Loucy (cell line): ENCODE results near the gene CRTC1.

ENCODE experiments used
- EZH2phosphoT487 ChIP-seq: fragments of 200-600 bp; IDR thresholded peaks from 2 replicates; pipeline ENCODE4 v1.6.1; 2018; ENCODE audit warnings: antibody characterized with exemption, mild to moderate bottlenecking, moderate library complexity, borderline replicate concordance
- TF ChIP-seq, protein P1 (sequence below): fragments of 200-600 bp; sonication (generic); conservative IDR thresholded peaks from 2 replicates; pipeline ENCODE4 v1.5.1; 2014; ENCODE audit warnings: mild to moderate bottlenecking, antibody characterized with exemption, low read length

DNA sequence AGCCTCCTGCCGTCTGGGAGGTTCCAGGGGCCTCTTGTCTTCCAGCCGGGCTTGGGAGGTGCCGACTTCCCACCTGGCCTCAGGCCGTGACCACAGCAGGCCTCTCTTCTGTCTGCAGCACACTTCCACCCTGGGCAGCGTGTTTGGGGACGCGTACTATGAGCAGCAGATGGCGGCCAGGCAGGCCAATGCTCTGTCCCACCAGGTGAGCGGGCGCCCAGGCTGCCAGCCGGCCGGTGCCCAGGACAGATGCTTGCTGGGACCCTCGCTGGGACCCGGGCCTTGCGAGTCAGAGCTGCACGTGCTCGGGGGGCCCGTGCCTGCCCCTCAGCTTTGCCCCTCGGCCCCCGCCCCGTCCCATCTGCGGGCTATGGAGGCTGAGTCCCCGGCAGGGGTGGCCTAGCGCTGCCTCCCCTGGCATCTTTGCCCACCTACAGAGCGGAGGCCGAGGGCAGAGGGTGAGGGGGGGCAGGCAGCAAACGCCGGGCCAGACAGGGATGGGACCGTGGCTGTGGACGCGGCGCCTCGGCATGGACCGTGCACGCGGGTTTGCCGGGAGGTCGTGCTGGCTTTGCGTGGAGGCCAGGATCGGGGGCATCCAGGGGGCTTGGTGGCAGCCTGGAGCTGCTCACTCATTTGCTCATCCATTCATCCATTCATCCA is 91.4 kb downstream of the CRTC1 start:
- TF ChIP-seq EZH2phosphoT487, result no peak
- TF ChIP-seq, protein P1, sequence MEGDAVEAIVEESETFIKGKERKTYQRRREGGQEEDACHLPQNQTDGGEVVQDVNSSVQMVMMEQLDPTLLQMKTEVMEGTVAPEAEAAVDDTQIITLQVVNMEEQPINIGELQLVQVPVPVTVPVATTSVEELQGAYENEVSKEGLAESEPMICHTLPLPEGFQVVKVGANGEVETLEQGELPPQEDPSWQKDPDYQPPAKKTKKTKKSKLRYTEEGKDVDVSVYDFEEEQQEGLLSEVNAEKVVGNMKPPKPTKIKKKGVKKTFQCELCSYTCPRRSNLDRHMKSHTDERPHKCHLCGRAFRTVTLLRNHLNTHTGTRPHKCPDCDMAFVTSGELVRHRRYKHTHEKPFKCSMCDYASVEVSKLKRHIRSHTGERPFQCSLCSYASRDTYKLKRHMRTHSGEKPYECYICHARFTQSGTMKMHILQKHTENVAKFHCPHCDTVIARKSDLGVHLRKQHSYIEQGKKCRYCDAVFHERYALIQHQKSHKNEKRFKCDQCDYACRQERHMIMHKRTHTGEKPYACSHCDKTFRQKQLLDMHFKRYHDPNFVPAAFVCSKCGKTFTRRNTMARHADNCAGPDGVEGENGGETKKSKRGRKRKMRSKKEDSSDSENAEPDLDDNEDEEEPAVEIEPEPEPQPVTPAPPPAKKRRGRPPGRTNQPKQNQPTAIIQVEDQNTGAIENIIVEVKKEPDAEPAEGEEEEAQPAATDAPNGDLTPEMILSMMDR, result no peak
